ENCODE results near the gene GUCA2A. TPM values are rescaled to one million over a fixed set of nuclear protein-coding genes. Genes with fewer than 3 reads are reported as not detected.

GUCA2A gene
- polyA plus RNA-seq, 3 donors, result not detected

DNA sequence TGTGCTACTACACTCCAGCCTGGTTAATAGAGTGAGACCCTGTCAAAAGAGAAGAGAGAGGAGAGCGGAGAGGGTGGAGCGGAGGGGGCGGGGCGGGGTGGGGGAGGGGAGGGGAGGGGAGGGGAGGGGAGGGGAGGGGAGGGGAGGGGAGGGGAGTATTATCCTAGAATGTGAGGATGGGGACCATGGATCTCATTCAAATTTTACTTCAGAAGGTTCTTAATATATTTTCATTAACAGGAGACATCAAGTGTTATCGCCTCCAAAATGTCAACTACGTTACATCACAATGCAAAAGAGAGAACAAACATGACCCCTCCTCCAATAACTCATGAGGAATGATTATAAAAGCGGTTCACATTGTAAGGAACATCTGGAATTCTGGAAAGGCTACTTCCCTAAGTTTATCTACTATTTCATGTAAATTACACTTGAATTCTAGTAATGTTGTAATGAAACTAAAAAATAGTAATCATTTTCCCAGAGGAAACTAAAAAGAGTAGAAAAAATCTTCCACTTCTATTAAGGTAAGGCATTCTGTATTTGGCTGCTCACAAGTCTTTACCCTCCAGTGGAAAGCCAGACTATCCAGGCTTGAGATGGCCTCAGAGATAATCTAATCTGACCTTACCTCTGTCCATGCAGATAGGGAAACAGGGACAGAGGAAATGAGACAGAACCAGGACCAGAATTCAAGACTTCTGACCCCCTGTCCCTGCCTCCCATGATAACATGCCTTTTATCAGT is 18.8 kb upstream of the GUCA2A start:
- Histone ChIP-seq H3K27ac (ENCODE audit: low read depth in 1 of 2, low read length in 2 of 2) (no peak overlapping the region), H3K9me3 (replicated peaks in 1 of 2; ENCODE audit: control insufficient read depth in 1 of 2, insufficient read depth in 1 of 2, low read length in 2 of 2) (no peaks in the 10 kb centered on the region), H3K79me2 (ENCODE audit: insufficient read depth, low read length) (no peaks in the 10 kb centered on the region), H3K9ac (ENCODE audit: insufficient read depth, low read length, poor library complexity, severe bottlenecking) (no peak overlapping the region), H3K4me2 (replicated peaks; ENCODE audit: extremely low read depth, low read length, poor library complexity, severe bottlenecking) (no peak overlapping the region), H2AFZ (ENCODE audit: insufficient read depth, low read depth, low read length, poor library complexity, severe bottlenecking) (no peak overlapping the region), H4K20me1 (ENCODE audit: insufficient read depth, low read length) (no peaks in the 10 kb centered on the region), H3K36me3 (replicated peaks in 1 of 2; ENCODE audit: control insufficient read depth in 1 of 2, insufficient read depth in 2 of 2, low read length in 2 of 2) (peaks cover 46 to 97% of the 10 kb centered on the region in 2 donors), H3K4me3 (replicated peaks in 1 of 3; ENCODE audit: low read depth in 2 of 3, low read length in 3 of 3) (no peak overlapping the region), H3K4me1 (ENCODE audit: control insufficient read depth in 1 of 2, insufficient read depth in 2 of 2, low read length in 2 of 2) (no peaks in the 10 kb centered on the region), H3K27me3 (ENCODE audit: control insufficient read depth in 2 of 2, insufficient read depth in 2 of 2, low read length in 2 of 2) (no peaks in the 10 kb centered on the region)
- TF ChIP-seq, protein P1, sequence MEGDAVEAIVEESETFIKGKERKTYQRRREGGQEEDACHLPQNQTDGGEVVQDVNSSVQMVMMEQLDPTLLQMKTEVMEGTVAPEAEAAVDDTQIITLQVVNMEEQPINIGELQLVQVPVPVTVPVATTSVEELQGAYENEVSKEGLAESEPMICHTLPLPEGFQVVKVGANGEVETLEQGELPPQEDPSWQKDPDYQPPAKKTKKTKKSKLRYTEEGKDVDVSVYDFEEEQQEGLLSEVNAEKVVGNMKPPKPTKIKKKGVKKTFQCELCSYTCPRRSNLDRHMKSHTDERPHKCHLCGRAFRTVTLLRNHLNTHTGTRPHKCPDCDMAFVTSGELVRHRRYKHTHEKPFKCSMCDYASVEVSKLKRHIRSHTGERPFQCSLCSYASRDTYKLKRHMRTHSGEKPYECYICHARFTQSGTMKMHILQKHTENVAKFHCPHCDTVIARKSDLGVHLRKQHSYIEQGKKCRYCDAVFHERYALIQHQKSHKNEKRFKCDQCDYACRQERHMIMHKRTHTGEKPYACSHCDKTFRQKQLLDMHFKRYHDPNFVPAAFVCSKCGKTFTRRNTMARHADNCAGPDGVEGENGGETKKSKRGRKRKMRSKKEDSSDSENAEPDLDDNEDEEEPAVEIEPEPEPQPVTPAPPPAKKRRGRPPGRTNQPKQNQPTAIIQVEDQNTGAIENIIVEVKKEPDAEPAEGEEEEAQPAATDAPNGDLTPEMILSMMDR (IDR thresholded peaks at IDR 0.05), result no peak
- H3K27ac Mint-ChIP-seq, result no peak overlapping the region
- no peak for DNase-seq
- peaks cover 0 to 2% (median 0%) of the 10 kb centered on the region in 3 donors for H3K27me3 Mint-ChIP-seq (ENCODE audit: low read depth in 3 of 3)
- H3K4me1 Mint-ChIP-seq, result peaks cover 3% of the 10 kb centered on the region
- H3K4me3 Mint-ChIP-seq, result no peak overlapping the region
- no peaks in the 10 kb centered on the region for H3K9me3 Mint-ChIP-seq
- H3K36me3 Mint-ChIP-seq, result peaks cover 66 to 81% of the 10 kb centered on the region in 2 donors
- intact Hi-C loops (cut with micrococcal nuclease), result no loop called here
- no CpG with 5 or more reads among the region's 7 CpGs for WGBS (ENCODE audit: insufficient coverage)

DNA sequence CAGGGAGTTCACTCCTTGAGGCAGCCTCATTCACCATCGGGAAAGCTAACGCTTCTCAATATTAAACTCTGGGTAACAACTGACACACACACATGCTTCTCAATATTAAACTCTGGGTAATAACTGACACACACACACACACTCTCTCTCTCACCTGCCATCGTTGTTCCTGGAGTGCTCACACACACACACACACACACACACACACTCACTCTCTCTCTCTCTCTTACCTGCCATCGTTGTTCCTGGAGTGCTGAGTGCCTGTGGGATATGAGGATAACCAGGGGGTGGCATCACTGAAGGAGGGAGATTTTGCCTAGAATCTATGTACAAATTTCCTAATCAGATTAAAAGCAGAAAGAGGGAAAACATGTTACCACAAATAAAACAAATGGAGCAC is 17.1 kb upstream of the GUCA2A start:
- H3K4me2 ChIP-seq (replicated peaks; ENCODE audit: extremely low read depth, low read length, poor library complexity, severe bottlenecking), result no peak overlapping the region
- H4K20me1 ChIP-seq (ENCODE audit: insufficient read depth, low read length), result no peaks in the 10 kb centered on the region
- no peak for DNase-seq
- Mint-ChIP-seq H3K4me3 (no peak overlapping the region), H3K27ac (peak overlapping the region in 1 of 7 donors; percentile 13), H3K4me1 (peaks cover 3% of the 10 kb centered on the region), H3K9me3 (no peaks in the 10 kb centered on the region), H3K36me3 (peaks cover 62 to 66% of the 10 kb centered on the region in 2 donors), H3K27me3 (ENCODE audit: low read depth in 3 of 3) (peaks cover 0 to 2% (median 0%) of the 10 kb centered on the region in 3 donors)
- 96% methylated on average over 2 of the region's 4 CpGs for WGBS (ENCODE audit: insufficient coverage)
- H3K27me3 ChIP-seq (ENCODE audit: control insufficient read depth in 2 of 2, insufficient read depth in 2 of 2, low read length in 2 of 2), result no peaks in the 10 kb centered on the region
- H3K79me2 ChIP-seq (ENCODE audit: insufficient read depth, low read length), result no peaks in the 10 kb centered on the region
- no peaks in the 10 kb centered on the region for H3K9me3 ChIP-seq (replicated peaks in 1 of 2; ENCODE audit: control insufficient read depth in 1 of 2, insufficient read depth in 1 of 2, low read length in 2 of 2)
- no peak overlapping the region for H3K27ac ChIP-seq (ENCODE audit: low read depth in 1 of 2, low read length in 2 of 2)
- no peaks in the 10 kb centered on the region for H3K4me1 ChIP-seq (ENCODE audit: control insufficient read depth in 1 of 2, insufficient read depth in 2 of 2, low read length in 2 of 2)
- intact Hi-C loops (cut with micrococcal nuclease), result no loop called here
- TF ChIP-seq, protein P1 (IDR thresholded peaks at IDR 0.05), result no peak
- H3K36me3 ChIP-seq (replicated peaks in 1 of 2; ENCODE audit: control insufficient read depth in 1 of 2, insufficient read depth in 2 of 2, low read length in 2 of 2), result peaks cover 34 to 94% of the 10 kb centered on the region in 2 donors
- H3K4me3 ChIP-seq (replicated peaks in 1 of 3; ENCODE audit: low read depth in 2 of 3, low read length in 3 of 3), result no peak overlapping the region
- no peak overlapping the region for H2AFZ ChIP-seq (ENCODE audit: insufficient read depth, low read depth, low read length, poor library complexity, severe bottlenecking)
- H3K9ac ChIP-seq (ENCODE audit: insufficient read depth, low read length, poor library complexity, severe bottlenecking), result no peak overlapping the region
